CD4-positive, alpha-beta memory T cell (primary cell): ENCODE data around the gene CDH5. TPM values are rescaled to one million over a fixed set of nuclear protein-coding genes. Genes with fewer than 3 reads are reported as not detected.
A peak's percentile ranks its signal among the peaks of the same experiment; 100 is the strongest.

Experiments used
- CTCF ChIA-PET: fragments of 350-600 bp; sonication (Branson Sonifier 250); formaldehyde crosslinking; loops from one replicate; lab custom pipeline; 2021; ENCODE audit warnings: inconsistent platforms; ENCODE audit not compliant: partially characterized antibody; lab: Charles Lee
- POLR2A ChIA-PET: fragments of 350-600 bp; sonication (Branson Sonifier 250); formaldehyde crosslinking; loops from one replicate; lab custom pipeline; 2021; ENCODE audit not compliant: partially characterized antibody; lab: Charles Lee
- DNase-seq, 5 donors: peaks; one replicate each; pipeline versions ENCODE4 v3.0.0 to v3.0.0-alpha.2; 2020 to 2022; ENCODE audit warnings: mixed read lengths in 1 of 5
- H3K27ac ChIP-seq: one replicate; pipeline ENCODE4 v1.7.0; 2013; ENCODE audit warnings: low read depth, low read length
- H3K27me3 ChIP-seq: 2 replicates; pipeline ENCODE4 v1.7.0; 2013; ENCODE audit warnings: mild to moderate bottlenecking, low read length, moderate library complexity; ENCODE audit not compliant: insufficient read depth
- H3K36me3 ChIP-seq: 2 replicates; pipeline ENCODE4 v1.7.0; 2013; ENCODE audit warnings: mild to moderate bottlenecking, low read length, moderate library complexity; ENCODE audit not compliant: insufficient read depth
- H3K4me1 ChIP-seq: 2 replicates; pipeline ENCODE4 v1.7.0; 2013; ENCODE audit warnings: mild to moderate bottlenecking, low read length, moderate library complexity; ENCODE audit not compliant: insufficient read depth
- H3K4me3 ChIP-seq, 2 donors: one replicate each; pipeline ENCODE4 v1.7.0; 2013; ENCODE audit warnings: low read length in 2 of 2, mild to moderate bottlenecking in 1 of 2
- H3K9me3 ChIP-seq, 2 donors: one replicate each; pipeline ENCODE4 v1.7.0; 2013; ENCODE audit warnings: low read length in 2 of 2, control low read depth in 1 of 2; ENCODE audit not compliant: control insufficient read depth in 1 of 2
- H3K27ac Mint-ChIP-seq, 7 donors: one replicate each; pipeline ENCODE4 v1.8.0; 2020 to 2021; ENCODE audit warnings: mixed read lengths in 7 of 7, mild to moderate bottlenecking in 6 of 7, inconsistent platforms in 3 of 7, moderate library complexity in 3 of 7
- H3K27me3 Mint-ChIP-seq, 2 donors: one replicate each; pipeline ENCODE4 v1.8.0; 2020 to 2021; ENCODE audit warnings: mixed read lengths in 2 of 2
- H3K36me3 Mint-ChIP-seq, 2 donors: one replicate each; pipeline ENCODE4 v1.8.0; 2020 to 2021; ENCODE audit warnings: mixed read lengths in 2 of 2, inconsistent platforms in 1 of 2, mild to moderate bottlenecking in 1 of 2
- H3K4me1 Mint-ChIP-seq, 4 donors: one replicate each; pipeline ENCODE4 v1.8.0; 2020 to 2021; ENCODE audit warnings: mixed read lengths in 4 of 4, mild to moderate bottlenecking in 1 of 4
- H3K4me3 Mint-ChIP-seq, 8 donors: one replicate each; pipeline ENCODE4 v1.8.0; 2020 to 2021; ENCODE audit warnings: mixed read lengths in 8 of 8, mild to moderate bottlenecking in 7 of 8, moderate library complexity in 6 of 8, inconsistent platforms in 3 of 8
- H3K9me3 Mint-ChIP-seq, 8 donors: one replicate each; pipeline ENCODE4 v1.8.0; 2020 to 2021; ENCODE audit warnings: mixed read lengths in 8 of 8, mild to moderate bottlenecking in 5 of 8, inconsistent platforms in 3 of 8, moderate library complexity in 1 of 8
- intact Hi-C: fragments of 100-400 bp; cut with micrococcal nuclease; formaldehyde crosslinking; loops from one replicate; pipeline ENCODE4 v1.15.1; 2023
- polyA plus RNA-seq, 2 donors: library from polyadenylated mRNA; unstranded; fragments of 300-500 nt; fragmentation: Illumina TruSeq; gene quantifications; one replicate each; pipeline ENCODE4 v1.2.3, GENCODE V29; 2021
- total RNA-seq, 2 experiments: library from RNA; stranded (reverse); gene quantifications; one replicate each; pipeline ENCODE4 v1.2.3, GENCODE V29; 2021

CDH5 gene
- total and polyA plus RNA-seq, 4 experiments from 2014 or later, result not detected

DNA sequence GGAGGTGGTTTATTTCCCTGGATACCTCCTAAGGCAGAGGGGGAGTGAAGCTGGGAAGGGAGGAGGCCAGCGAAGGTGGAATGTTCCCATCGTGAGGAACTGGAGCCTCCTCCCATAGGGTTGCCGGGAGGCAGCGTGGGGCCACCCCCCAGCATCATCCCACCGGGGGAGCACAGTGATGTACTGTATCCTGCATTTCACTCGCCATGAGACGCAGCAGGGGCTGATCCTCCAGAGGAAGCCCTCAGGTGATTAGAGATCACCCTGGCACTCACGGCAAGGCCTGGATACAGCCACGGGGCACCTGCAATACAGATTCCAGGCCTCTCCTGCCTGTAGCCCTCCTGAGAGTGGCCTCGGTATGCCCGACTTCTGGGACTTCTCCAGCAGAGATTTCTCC, 35.1 kb downstream of the CDH5 start:
- Mint-ChIP-seq H3K4me1 (peaks cover 0 to 2% (median 0%) of the 10 kb centered on the region in 4 donors), H3K27ac (no peak overlapping the region), H3K9me3 (no peaks in the 10 kb centered on the region), H3K4me3 (no peak overlapping the region), H3K27me3 (peaks cover 6 to 10% of the 10 kb centered on the region in 2 donors), H3K36me3 (no peaks in the 10 kb centered on the region)
- Histone ChIP-seq H3K27me3 (no peaks in the 10 kb centered on the region), H3K27ac (no peak overlapping the region), H3K4me3 (no peak overlapping the region), H3K4me1 (no peaks in the 10 kb centered on the region), H3K36me3 (no peaks in the 10 kb centered on the region), H3K9me3 (no peaks in the 10 kb centered on the region)
- intact Hi-C loops, result no loop called here
- ChIA-PET POLR2A (no interaction called here), CTCF (no interaction called here)
- DNase-seq, result no peak

DNA sequence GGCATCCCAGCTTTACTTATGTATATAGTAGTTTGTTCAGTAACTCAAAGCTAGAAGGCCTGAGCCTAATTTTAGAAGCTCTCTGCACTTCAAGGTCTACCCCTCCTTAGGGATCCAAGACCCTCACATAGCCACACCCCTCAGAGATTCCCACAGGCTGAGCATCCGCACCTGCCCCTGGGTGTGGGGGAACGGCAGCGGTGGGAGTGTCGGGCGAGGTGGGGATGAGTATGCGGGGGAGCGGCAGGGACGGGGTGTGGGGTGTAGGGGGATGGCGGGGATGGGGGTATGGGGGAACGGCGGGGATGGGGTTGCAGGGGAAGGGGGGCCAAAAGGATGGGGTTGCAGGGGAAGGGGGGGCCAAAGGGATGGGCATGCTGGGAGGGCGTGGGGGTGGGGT, 35.7 kb downstream of the CDH5 start:
- intact Hi-C loops, result no loop called here

DNA sequence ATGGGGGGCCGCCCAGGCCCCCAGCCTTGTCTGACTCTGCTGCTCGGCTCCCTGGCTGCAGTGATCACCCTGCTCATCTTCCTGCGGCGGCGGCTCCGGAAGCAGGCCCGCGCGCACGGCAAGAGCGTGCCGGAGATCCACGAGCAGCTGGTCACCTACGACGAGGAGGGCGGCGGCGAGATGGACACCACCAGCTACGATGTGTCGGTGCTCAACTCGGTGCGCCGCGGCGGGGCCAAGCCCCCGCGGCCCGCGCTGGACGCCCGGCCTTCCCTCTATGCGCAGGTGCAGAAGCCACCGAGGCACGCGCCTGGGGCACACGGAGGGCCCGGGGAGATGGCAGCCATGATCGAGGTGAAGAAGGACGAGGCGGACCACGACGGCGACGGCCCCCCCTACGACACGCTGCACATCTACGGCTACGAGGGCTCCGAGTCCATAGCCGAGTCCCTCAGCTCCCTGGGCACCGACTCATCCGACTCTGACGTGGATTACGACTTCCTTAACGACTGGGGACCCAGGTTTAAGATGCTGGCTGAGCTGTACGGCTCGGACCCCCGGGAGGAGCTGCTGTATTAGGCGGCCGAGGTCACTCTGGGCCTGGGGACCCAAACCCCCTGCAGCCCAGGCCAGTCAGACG, 36.2 kb downstream of the CDH5 start:
- Mint-ChIP-seq H3K4me1 (peaks cover 3 to 10% (median 6%) of the 10 kb centered on the region in 4 donors), H3K36me3 (peaks cover 0 to 4% of the 10 kb centered on the region in 2 donors), H3K27me3 (peaks cover 6 to 10% of the 10 kb centered on the region in 2 donors), H3K4me3 (no peak overlapping the region), H3K27ac (no peak overlapping the region), H3K9me3 (no peaks in the 10 kb centered on the region)
- POLR2A ChIA-PET, result no interaction called here
- Histone ChIP-seq H3K4me1 (peaks cover 8% of the 10 kb centered on the region), H3K36me3 (no peaks in the 10 kb centered on the region), H3K27me3 (no peaks in the 10 kb centered on the region), H3K9me3 (no peaks in the 10 kb centered on the region), H3K4me3 (no peak overlapping the region), H3K27ac (no peak overlapping the region)
- CTCF ChIA-PET, result interaction anchor here (0.8 to 8.1 kb wide), 2 partner anchors 82 to 339 kb away, joined by 3 to 72 read pairs; no protein-coding TSS in a partner anchor
- intact Hi-C loops, result no loop called here
- DNase-seq, result no peak

More for the DNA sequence above, 35.7 kb downstream of the CDH5 start:
- H3K9me3 ChIP-seq, result no peaks in the 10 kb centered on the region
- no peak overlapping the region for H3K4me3 ChIP-seq
- ChIA-PET CTCF (interaction anchor here (8.1 kb wide), 1 partner anchor 83 kb away, joined by 72 read pairs; no protein-coding TSS in a partner anchor), POLR2A (no interaction called here)
- peaks cover 4% of the 10 kb centered on the region for H3K4me1 ChIP-seq
- no peaks in the 10 kb centered on the region for H3K36me3 ChIP-seq
- Mint-ChIP-seq H3K36me3 (peaks cover 0 to 3% of the 10 kb centered on the region in 2 donors), H3K4me3 (no peak overlapping the region), H3K27ac (no peak overlapping the region), H3K9me3 (no peaks in the 10 kb centered on the region), H3K4me1 (peaks cover 1 to 8% (median 4%) of the 10 kb centered on the region in 4 donors), H3K27me3 (peaks cover 6 to 10% of the 10 kb centered on the region in 2 donors)
- DNase-seq, result no peak
- H3K27ac ChIP-seq, result no peak overlapping the region
- H3K27me3 ChIP-seq, result no peaks in the 10 kb centered on the region

DNA sequence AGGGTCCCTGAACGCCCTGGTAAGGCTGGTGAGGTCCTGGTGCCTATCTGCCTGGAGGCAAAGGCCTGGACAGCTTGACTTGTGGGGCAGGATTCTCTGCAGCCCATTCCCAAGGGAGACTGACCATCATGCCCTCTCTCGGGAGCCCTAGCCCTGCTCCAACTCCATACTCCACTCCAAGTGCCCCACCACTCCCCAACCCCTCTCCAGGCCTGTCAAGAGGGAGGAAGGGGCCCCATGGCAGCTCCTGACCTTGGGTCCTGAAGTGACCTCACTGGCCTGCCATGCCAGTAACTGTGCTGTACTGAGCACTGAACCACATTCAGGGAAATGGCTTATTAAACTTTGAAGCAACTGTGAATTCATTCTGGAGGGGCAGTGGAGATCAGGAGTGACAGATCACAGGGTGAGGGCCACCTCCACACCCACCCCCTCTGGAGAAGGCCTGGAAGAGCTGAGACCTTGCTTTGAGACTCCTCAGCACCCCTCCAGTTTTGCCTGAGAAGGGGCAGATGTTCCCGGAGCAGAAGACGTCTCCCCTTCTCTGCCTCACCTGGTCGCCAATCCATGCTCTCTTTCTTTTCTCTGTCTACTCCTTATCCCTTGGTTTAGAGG, 37.1 kb downstream of the CDH5 start:
- no peaks in the 10 kb centered on the region for H3K27me3 ChIP-seq
- H3K36me3 ChIP-seq, result no peaks in the 10 kb centered on the region
- H3K4me1 Mint-ChIP-seq, result peaks cover 9 to 18% (median 14%) of the 10 kb centered on the region in 4 donors
- no peak for DNase-seq
- peaks cover 6 to 9% of the 10 kb centered on the region in 2 donors for H3K27me3 Mint-ChIP-seq
- H3K36me3 Mint-ChIP-seq, result peaks cover 0 to 6% of the 10 kb centered on the region in 2 donors
- H3K4me1 ChIP-seq, result peaks cover 17% of the 10 kb centered on the region
- H3K4me3 Mint-ChIP-seq, result no peak overlapping the region
- H3K27ac Mint-ChIP-seq, result peak overlapping the region in 1 of 7 donors; percentile 19
- H3K4me3 ChIP-seq, result no peak overlapping the region
- H3K9me3 ChIP-seq, result no peaks in the 10 kb centered on the region
- ChIA-PET POLR2A (no interaction called here), CTCF (interaction anchor here (0.8 to 8.1 kb wide), 9 partner anchors 45 to 469 kb away, joined by 3 to 83 read pairs (median 6); no protein-coding TSS in a partner anchor)
- no peak overlapping the region for H3K27ac ChIP-seq
- no peaks in the 10 kb centered on the region for H3K9me3 Mint-ChIP-seq
- intact Hi-C loops, result no loop called here

DNA sequence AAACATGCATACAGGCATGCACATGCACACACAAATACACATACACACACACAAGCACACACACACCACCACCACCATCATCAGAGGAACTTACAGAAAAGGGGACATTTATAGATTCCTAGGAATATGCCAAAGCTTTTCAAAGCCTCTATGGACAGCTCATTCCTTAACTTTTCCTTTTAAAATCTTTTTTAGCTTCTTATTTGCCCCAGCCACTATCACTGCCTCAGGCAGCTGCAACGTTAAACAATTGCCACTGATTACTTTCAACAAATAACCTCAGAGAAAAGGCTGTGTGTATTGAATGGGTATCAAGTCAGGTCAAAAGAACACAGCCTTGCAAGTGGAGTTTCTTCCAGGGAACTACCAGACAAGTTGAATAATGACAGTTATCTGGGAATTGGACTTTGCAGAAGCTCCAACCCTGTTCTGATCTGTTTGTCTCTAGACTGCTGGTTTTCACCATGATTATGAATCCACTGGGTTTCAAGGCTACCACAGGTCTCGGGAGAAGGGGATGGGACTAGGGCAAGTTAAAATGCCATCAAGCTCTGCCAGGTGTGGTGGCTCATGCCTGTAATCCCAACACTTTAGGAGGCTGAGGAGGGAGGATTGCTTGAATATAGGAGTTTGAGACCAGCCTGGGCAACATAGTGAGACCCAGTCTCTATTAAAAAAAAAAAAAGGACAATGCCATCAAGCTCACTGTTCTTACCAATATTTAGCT, 38.7 kb downstream of the CDH5 start:
- Histone ChIP-seq H3K36me3 (no peaks in the 10 kb centered on the region), H3K4me1 (peaks cover 32% of the 10 kb centered on the region), H3K4me3 (no peak overlapping the region), H3K27me3 (no peaks in the 10 kb centered on the region), H3K9me3 (no peaks in the 10 kb centered on the region), H3K27ac (no peak overlapping the region)
- DNase-seq, result no peak
- peak overlapping the region in 1 of 8 donors; percentile 94 for H3K4me3 Mint-ChIP-seq
- H3K36me3 Mint-ChIP-seq, result peaks cover 6 to 16% of the 10 kb centered on the region in 2 donors
- ChIA-PET CTCF (interaction anchor here (0.7 to 8.1 kb wide), 34 partner anchors 8 to 470 kb away, joined by 3 to 83 read pairs (median 6); partner anchors contain the start of genes CKLF and DYNC1LI2), POLR2A (interaction anchor here (1.3 to 5.1 kb wide), 3 partner anchors 78 to 199 kb away, joined by 3 to 40 read pairs (median 20); partner anchors contain the start of gene CMTM3)
- H3K4me1 Mint-ChIP-seq, result peaks cover 17 to 34% (median 28%) of the 10 kb centered on the region in 4 donors
- intact Hi-C loops, result no loop called here
- H3K27ac Mint-ChIP-seq, result peak overlapping the region in 1 of 7 donors; percentile 74
- no peaks in the 10 kb centered on the region for H3K9me3 Mint-ChIP-seq
- H3K27me3 Mint-ChIP-seq, result peaks cover 6% of the 10 kb centered on the region in 2 donors

DNA sequence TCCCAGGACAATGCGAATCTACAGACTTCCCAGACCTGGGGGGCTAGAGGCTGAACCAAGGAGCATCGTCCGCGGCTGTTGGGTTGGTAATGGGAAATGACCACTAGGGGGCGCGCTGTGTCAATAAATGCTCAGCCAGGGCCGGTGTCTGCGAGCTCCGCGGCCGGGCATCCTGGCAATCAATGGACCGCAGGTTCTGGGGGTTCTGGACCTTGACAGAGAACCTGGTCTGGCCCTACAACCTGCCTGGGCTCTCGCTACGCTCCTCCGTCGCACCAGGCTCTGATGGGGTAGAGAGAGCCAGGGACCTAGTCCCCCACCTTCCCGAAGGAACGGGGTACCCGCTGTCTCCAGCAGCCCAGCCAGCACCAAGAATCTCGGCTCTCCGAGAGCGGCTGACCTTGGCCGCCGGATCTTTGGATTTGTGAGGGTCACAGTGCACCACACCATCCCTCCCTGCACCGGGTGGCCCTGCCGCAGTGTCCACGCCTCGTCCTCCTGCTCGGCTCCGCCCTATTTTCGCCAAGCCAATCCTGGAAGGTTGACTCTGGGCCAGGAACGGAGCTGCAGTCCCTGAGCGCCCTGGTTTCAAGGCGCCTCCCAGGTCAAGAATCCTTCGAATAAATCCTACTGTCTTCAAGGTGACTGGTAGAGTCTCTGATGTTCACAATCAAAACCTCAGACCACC, 40.2 kb downstream of the CDH5 start:
- POLR2A ChIA-PET, result interaction anchor here (0.8 to 5.1 kb wide), 7 partner anchors 116 to 461 kb away, joined by 3 to 40 read pairs (median 8); partner anchors contain the start of genes CKLF and CMTM3

More for the DNA sequence above, 40.2 kb downstream of the CDH5 start:
- Mint-ChIP-seq H3K27ac (peak overlapping the region in 6 of 7 donors; percentile 64 to 76 (median 68)), H3K4me1 (peaks cover 17 to 37% (median 28%) of the 10 kb centered on the region in 4 donors), H3K27me3 (peaks cover 6% of the 10 kb centered on the region in 2 donors), H3K9me3 (peaks cover 0 to 6% (median 2%) of the 10 kb centered on the region in 8 donors), H3K4me3 (peak overlapping the region; percentile 86 to 94 (median 89)), H3K36me3 (peaks cover 19 to 26% of the 10 kb centered on the region in 2 donors)
- no peak overlapping the region for H3K27ac ChIP-seq
- no peaks in the 10 kb centered on the region for H3K27me3 ChIP-seq
- H3K9me3 ChIP-seq, result no peaks in the 10 kb centered on the region
- H3K4me3 ChIP-seq, result peak overlapping the region; percentile 57 to 62
- intact Hi-C loops, result loop anchor here (1.0 to 2.0 kb wide), 9 partner anchors 77 to 462 kb away; partner anchors contain the start of genes CMTM3 and DYNC1LI2
- DNase-seq, result peak; percentile 76 to 85 (median 81)
- H3K36me3 ChIP-seq, result peaks cover 4% of the 10 kb centered on the region
- CTCF ChIA-PET, result interaction anchor here (0.7 to 8.1 kb wide), 35 partner anchors 8 to 468 kb away, joined by 3 to 83 read pairs (median 6); partner anchors contain the start of genes CKLF, CMTM2, CMTM3 and DYNC1LI2
- H3K4me1 ChIP-seq, result peaks cover 32% of the 10 kb centered on the region
